ENCODE measurements around the gene PHF2.

The PHF2 gene

GRCh38 chr9:93682155-93682968, 106.0 kb downstream of the PHF2 start:
- FAIRE-seq: no peak

- no peak for FAIRE-seq
Observed at GRCh38 chr9:93683331-93684134, 107.1 kb downstream of the PHF2 start.

GRCh38 chr9:93684161-93684765, 107.9 kb downstream of the PHF2 start:
- FAIRE-seq: no peak

- FAIRE-seq: no peak
Observed at GRCh38 chr9:93684806-93685543, 108.6 kb downstream of the PHF2 start.

GRCh38 chr9:93686127-93686879, 109.9 kb downstream of the PHF2 start:
- FAIRE-seq: no peak

GRCh38 chr9:93686880-93687236, 110.5 kb downstream of the PHF2 start:
- no peak for FAIRE-seq

- FAIRE-seq: no peak
Observed at GRCh38 chr9:93690618-93691017, 114.2 kb downstream of the PHF2 start.

- FAIRE-seq: no peak
Observed at GRCh38 chr9:93693129-93693528, 116.7 kb downstream of the PHF2 start.

- FAIRE-seq: no peak
Observed at GRCh38 chr9:93697352-93698139, 121.2 kb downstream of the PHF2 start.

- no peak for FAIRE-seq
Observed at GRCh38 chr9:93698140-93698908, 121.9 kb downstream of the PHF2 start.

GRCh38 chr9:93699650-93700049, 123.3 kb downstream of the PHF2 start:
- no peak for FAIRE-seq

- no peak for FAIRE-seq
Observed at GRCh38 chr9:93701494-93702218, 125.3 kb downstream of the PHF2 start.

GRCh38 chr9:93702261-93702660, 125.9 kb downstream of the PHF2 start:
- no peak for FAIRE-seq

GRCh38 chr9:93708289-93708986, 132.1 kb downstream of the PHF2 start:
- FAIRE-seq: no peak

- no peak for FAIRE-seq
Observed at GRCh38 chr9:93708987-93709302, 132.6 kb downstream of the PHF2 start.

GRCh38 chr9:93709600-93710369, 133.4 kb downstream of the PHF2 start:
- FAIRE-seq: no peak

GRCh38 chr9:93710370-93710723, 134.0 kb downstream of the PHF2 start:
- no peak for FAIRE-seq

GRCh38 chr9:93711002-93711401, 134.6 kb downstream of the PHF2 start:
- FAIRE-seq: no peak

- no peak for FAIRE-seq
Observed at GRCh38 chr9:93712896-93713295, 136.5 kb downstream of the PHF2 start.

Data from islet of Langerhans (tissue), 1 donor.